ENCODE results near the gene RIIAD1.
A peak's percentile ranks its signal among the peaks of the same experiment; 100 is the strongest.
"Not testable (repeated sequence)": the region's sequence is repeated elsewhere in the genome, so short reads cannot be mapped to it uniquely, and the experiment has no call there.

DNA sequence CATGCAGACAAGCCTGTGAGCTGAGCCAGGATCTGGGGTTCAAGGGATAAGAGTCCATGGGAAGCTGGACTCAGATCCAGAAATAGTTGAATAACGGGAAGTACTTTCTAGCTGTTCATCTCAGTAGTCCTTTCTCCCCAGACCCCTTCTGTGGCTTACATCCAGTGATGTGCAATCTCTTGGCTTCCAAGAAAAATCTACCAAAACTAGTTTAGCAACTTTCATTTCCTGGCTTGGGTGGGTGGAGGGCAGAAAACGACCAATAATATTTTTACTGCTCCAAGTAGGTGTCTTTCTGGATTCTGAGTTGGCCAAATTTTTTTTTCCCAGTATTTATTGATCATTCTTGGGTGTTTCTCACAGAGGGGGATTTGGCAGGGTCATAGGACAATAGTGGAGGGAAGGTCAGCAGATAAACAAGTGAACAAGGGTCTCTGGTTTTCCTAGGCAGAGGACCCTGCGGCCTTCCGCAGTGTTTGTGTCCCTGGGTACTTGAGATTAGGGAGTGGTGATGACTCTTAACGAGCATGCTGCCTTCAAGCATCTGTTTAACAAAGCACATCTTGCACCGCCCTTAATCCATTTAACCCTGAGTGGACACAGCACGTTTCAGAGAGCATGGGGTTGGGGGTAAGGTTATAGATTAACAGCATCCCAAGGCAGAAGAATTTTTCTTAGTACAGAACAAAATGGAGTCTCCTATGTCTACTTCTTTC is 47.2 kb downstream of the RIIAD1 start:
- TF ChIP-seq, protein P1, sequence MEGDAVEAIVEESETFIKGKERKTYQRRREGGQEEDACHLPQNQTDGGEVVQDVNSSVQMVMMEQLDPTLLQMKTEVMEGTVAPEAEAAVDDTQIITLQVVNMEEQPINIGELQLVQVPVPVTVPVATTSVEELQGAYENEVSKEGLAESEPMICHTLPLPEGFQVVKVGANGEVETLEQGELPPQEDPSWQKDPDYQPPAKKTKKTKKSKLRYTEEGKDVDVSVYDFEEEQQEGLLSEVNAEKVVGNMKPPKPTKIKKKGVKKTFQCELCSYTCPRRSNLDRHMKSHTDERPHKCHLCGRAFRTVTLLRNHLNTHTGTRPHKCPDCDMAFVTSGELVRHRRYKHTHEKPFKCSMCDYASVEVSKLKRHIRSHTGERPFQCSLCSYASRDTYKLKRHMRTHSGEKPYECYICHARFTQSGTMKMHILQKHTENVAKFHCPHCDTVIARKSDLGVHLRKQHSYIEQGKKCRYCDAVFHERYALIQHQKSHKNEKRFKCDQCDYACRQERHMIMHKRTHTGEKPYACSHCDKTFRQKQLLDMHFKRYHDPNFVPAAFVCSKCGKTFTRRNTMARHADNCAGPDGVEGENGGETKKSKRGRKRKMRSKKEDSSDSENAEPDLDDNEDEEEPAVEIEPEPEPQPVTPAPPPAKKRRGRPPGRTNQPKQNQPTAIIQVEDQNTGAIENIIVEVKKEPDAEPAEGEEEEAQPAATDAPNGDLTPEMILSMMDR (IDR thresholded peaks at IDR 0.05) = not testable (repeated sequence)
- peak in 1 of 2 donors; percentile 24 for TF ChIP-seq POLR2A (IDR thresholded peaks at IDR 0.05)

Measured in thyroid gland (tissue), 4 donors.